CD4-positive, alpha-beta T cell (primary cell): ENCODE results near the gene GXYLT1. TPM values are rescaled to one million over a fixed set of nuclear protein-coding genes. Genes with fewer than 3 reads are reported as not detected.

ENCODE experiments used
- ATAC-seq: fragments of 200-7000 bp; cut with Tn5 transposase; one replicate; pipeline ENCODE4 v1.10.0; 2022; ENCODE audit warnings: mild to moderate bottlenecking; ENCODE audit not compliant: poor library complexity
- CTCF ChIA-PET: fragments of 350-600 bp; sonication (Branson Sonifier 250); formaldehyde crosslinking; loops from one replicate; lab custom pipeline; 2021; ENCODE audit warnings: antibody characterized with exemption, inconsistent platforms; lab: Charles Lee
- POLR2A ChIA-PET: fragments of 350-600 bp; sonication (Branson Sonifier 250); formaldehyde crosslinking; loops from one replicate; lab custom pipeline; 2021; ENCODE audit warnings: antibody characterized with exemption, inconsistent platforms; lab: Charles Lee
- DNase-seq, 14 experiments: peaks; one replicate each; pipeline ENCODE4 v3.0.0-alpha.2; 2013 to 2020; ENCODE audit warnings: mixed read lengths in 2 of 14
- H3K27ac ChIP-seq, 2 donors: one replicate each; pipeline versions ENCODE4 v1.5.1 to v1.7.0; 2013; ENCODE audit warnings: low read length in 2 of 2, low read depth in 1 of 2, mild to moderate bottlenecking in 1 of 2
- H3K27me3 ChIP-seq, 2 experiments: 1 replicate in 1 of 2; 2 replicates in 1 of 2; pipeline versions ENCODE4 v1.6.1 to v1.7.0; 2013; ENCODE audit warnings: low read length in 2 of 2, control low read depth in 1 of 2, mild to moderate bottlenecking in 1 of 2, moderate library complexity in 1 of 2; ENCODE audit not compliant: insufficient read depth in 2 of 2, control insufficient read depth in 1 of 2
- H3K36me3 ChIP-seq: one replicate; pipeline ENCODE4 v1.6.1; 2013; ENCODE audit warnings: low read length, control low read depth; ENCODE audit not compliant: insufficient read depth
- H3K4me1 ChIP-seq: one replicate; pipeline ENCODE4 v1.6.1; 2013; ENCODE audit warnings: low read length, control low read depth; ENCODE audit not compliant: insufficient read depth
- H3K4me3 ChIP-seq: one replicate; pipeline ENCODE4 v1.5.1; 2013; ENCODE audit warnings: mild to moderate bottlenecking, low read length, moderate library complexity
- H3K9me3 ChIP-seq, 2 experiments: 1 replicate in 1 of 2; 2 replicates in 1 of 2; pipeline versions ENCODE4 v1.6.1 to v1.7.0; 2013; ENCODE audit warnings: low read length in 2 of 2, mild to moderate bottlenecking in 2 of 2, control low read depth in 1 of 2, moderate library complexity in 1 of 2; ENCODE audit not compliant: control insufficient read depth in 1 of 2, insufficient read depth in 1 of 2
- H3K27ac Mint-ChIP-seq: one replicate; pipeline ENCODE4 v1.8.0; 2020; ENCODE audit warnings: mixed read lengths
- H3K27me3 Mint-ChIP-seq: one replicate; pipeline ENCODE4 v1.8.0; 2021; ENCODE audit warnings: mixed read lengths
- H3K36me3 Mint-ChIP-seq: one replicate; pipeline ENCODE4 v1.8.0; 2021; ENCODE audit warnings: low read depth, mixed read lengths
- H3K4me1 Mint-ChIP-seq: one replicate; pipeline ENCODE4 v1.8.0; 2021; ENCODE audit warnings: low read depth, mixed read lengths
- H3K4me3 Mint-ChIP-seq: one replicate; pipeline ENCODE4 v1.8.0; 2020; ENCODE audit warnings: mild to moderate bottlenecking, mixed read lengths
- H3K9me3 Mint-ChIP-seq: one replicate; pipeline ENCODE4 v1.8.0; 2020; ENCODE audit warnings: mixed read lengths
- CTCF ChIP-seq: fragments of 200-600 bp; IDR thresholded peaks from one replicate; pipeline ENCODE4 v1.8.0; 2022; ENCODE audit warnings: antibody characterized with exemption, mild to moderate bottlenecking
- intact Hi-C, 2 experiments: fragments of 100-400 bp; cut with DNase I in 1 of 2; cut with micrococcal nuclease in 1 of 2; formaldehyde crosslinking; loops; one replicate each; pipeline versions ENCODE4 v1.15.1 to v1.9.0; 2023 to 2025; cut with DNase I, micrococcal nuclease
- total RNA-seq, 174 experiments: library from RNA in 2 of 174; stranded (reverse) in 2 of 174; gene quantifications; one replicate each; pipeline ENCODE4 v1.2.3 and lab custom pipeline; 2021 to 2026

GXYLT1 gene
- total RNA-seq, 2 experiments from 2014 or later = 8.0 to 8.2 TPM

- intact Hi-C loops = loop anchor here (2.0 to 5.0 kb wide), 4 partner anchors 42 to 183 kb away; partner anchors contain the start of genes PPHLN1 (in 1 of the 2), YAF2 (in 1 of the 2) and ZCRB1 (in 1 of the 2)
- TF ChIP-seq CTCF = no peak
- peak overlapping the region; percentile 79 for H3K27ac Mint-ChIP-seq
- H3K27me3 Mint-ChIP-seq = no peaks in the 10 kb centered on the region
- H3K27ac ChIP-seq = peak overlapping the region; percentile 26 to 59
- H3K27me3 ChIP-seq = no peaks in the 10 kb centered on the region
- H3K4me1 Mint-ChIP-seq = peaks cover 52% of the 10 kb centered on the region
- ATAC-seq (no peak), DNase-seq (peak in 1 of 14 experiments; percentile 2)
- H3K4me1 ChIP-seq = peaks cover 17% of the 10 kb centered on the region
- H3K36me3 Mint-ChIP-seq = peaks cover 9% of the 10 kb centered on the region
- no peaks in the 10 kb centered on the region for H3K9me3 ChIP-seq
- POLR2A ChIA-PET = interaction anchor here (1.8 kb wide), 1 partner anchor 182 kb away, joined by 11 read pairs; the partner anchor contains the start of genes PPHLN1 and ZCRB1
- no peaks in the 10 kb centered on the region for H3K36me3 ChIP-seq
- H3K4me3 Mint-ChIP-seq = peak overlapping the region; percentile 95
- peak overlapping the region; percentile 76 for H3K4me3 ChIP-seq
- CTCF ChIA-PET = interaction anchor here (0.5 to 1.3 kb wide), 2 partner anchors 47 to 66 kb away, joined by 3 to 4 read pairs; no protein-coding TSS in a partner anchor
- no peaks in the 10 kb centered on the region for H3K9me3 Mint-ChIP-seq
Measured at GRCh38 chr12:42144158-42144407, 591 bp downstream of the GXYLT1 start.

DNA sequence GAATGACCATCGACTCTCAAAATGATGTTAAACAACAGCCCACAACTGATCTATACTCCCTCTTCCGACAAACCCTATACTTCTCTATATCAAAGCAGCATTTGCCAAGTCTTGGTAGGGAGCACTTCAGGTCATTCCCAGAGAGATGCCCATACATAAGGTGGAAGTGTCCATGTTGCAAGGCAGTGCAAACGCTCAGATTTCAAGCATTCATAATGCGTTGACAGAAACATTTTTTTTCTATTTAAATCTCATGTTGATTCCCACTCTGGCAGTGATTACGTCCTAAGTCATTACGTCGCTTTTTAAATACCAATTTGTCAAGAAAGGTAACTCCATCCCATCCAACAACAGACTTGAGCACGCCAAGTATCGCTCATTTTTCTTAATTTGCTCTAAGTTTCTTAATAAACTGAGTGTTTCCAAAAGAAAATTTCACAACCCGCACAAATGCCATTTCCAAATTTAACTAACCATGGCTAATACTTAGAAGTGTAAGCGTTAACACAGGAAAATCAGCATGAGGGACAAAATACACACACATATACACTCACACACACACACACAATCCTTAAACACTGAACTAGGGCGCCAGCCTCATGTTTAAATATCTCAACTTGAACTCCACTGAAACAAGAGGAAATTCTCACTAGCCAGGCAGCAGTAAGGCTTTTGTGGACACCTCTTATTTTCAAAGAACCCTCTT, 1.1 kb downstream of the GXYLT1 start:
- peak overlapping the region in 1 of 2 donors; percentile 26 for H3K27ac ChIP-seq
- Mint-ChIP-seq H3K27ac (peak overlapping the region; percentile 79), H3K4me3 (peak overlapping the region; percentile 95), H3K9me3 (no peaks in the 10 kb centered on the region), H3K27me3 (no peaks in the 10 kb centered on the region), H3K36me3 (peaks cover 9% of the 10 kb centered on the region), H3K4me1 (peaks cover 52% of the 10 kb centered on the region)
- DNase-seq (peak in 3 of 14 experiments; percentile 7 to 33 (median 23)), ATAC-seq (no peak)
- H3K9me3 ChIP-seq = no peaks in the 10 kb centered on the region
- peaks cover 17% of the 10 kb centered on the region for H3K4me1 ChIP-seq
- TF ChIP-seq CTCF = no peak
- H3K27me3 ChIP-seq = no peaks in the 10 kb centered on the region
- POLR2A ChIA-PET = interaction anchor here (1.8 kb wide), 1 partner anchor 183 kb away, joined by 11 read pairs; the partner anchor contains the start of genes PPHLN1 and ZCRB1
- no peaks in the 10 kb centered on the region for H3K36me3 ChIP-seq
- CTCF ChIA-PET = no interaction called here
- intact Hi-C loops = loop anchor here (2.0 to 5.0 kb wide), 4 partner anchors 41 to 183 kb away; partner anchors contain the start of genes PPHLN1 (in 1 of the 2), YAF2 (in 1 of the 2) and ZCRB1 (in 1 of the 2)
- H3K4me3 ChIP-seq = peak overlapping the region; percentile 76

- Histone ChIP-seq H3K36me3 (no peaks in the 10 kb centered on the region), H3K27me3 (no peaks in the 10 kb centered on the region), H3K4me3 (no peak overlapping the region), H3K9me3 (no peaks in the 10 kb centered on the region), H3K27ac (no peak overlapping the region), H3K4me1 (peaks cover 17% of the 10 kb centered on the region)
- intact Hi-C loops = loop anchor here (5.0 kb wide), 2 partner anchors 40 to 100 kb away; no protein-coding TSS in a partner anchor
- ATAC-seq (no peak), DNase-seq (no peak)
- H3K27me3 Mint-ChIP-seq = no peaks in the 10 kb centered on the region
- no peak for TF ChIP-seq CTCF
- CTCF ChIA-PET = interaction anchor here (0.6 to 1.2 kb wide), 2 partner anchors 17 to 110 kb away, joined by 3 to 4 read pairs; no protein-coding TSS in a partner anchor
- no peak overlapping the region for H3K4me3 Mint-ChIP-seq
- POLR2A ChIA-PET = interaction anchor here (0.7 kb wide), 1 partner anchor 52 kb away, joined by 3 read pairs; no protein-coding TSS in a partner anchor
- no peak overlapping the region for H3K27ac Mint-ChIP-seq
- peaks cover 52% of the 10 kb centered on the region for H3K4me1 Mint-ChIP-seq
- H3K9me3 Mint-ChIP-seq = no peaks in the 10 kb centered on the region
- peaks cover 9% of the 10 kb centered on the region for H3K36me3 Mint-ChIP-seq
Measured at GRCh38 chr12:42141981-42142606, 2.6 kb downstream of the GXYLT1 start.
